GM12878 (cell line): ENCODE results near the gene ZNF248. TPM values are rescaled to one million over a fixed set of nuclear protein-coding genes. Genes with fewer than 3 reads are reported as not detected.

Experiments
- ATAC-seq: fragments of 200-7000 bp; cut with Tn5 transposase; 3 replicates; pipeline ENCODE4 v1.9.1; 2020; ENCODE audit warnings: mild to moderate bottlenecking, moderate library complexity
- BruUV-seq: library from RNA; stranded (reverse); fragments of 400-500 nt; replicated peaks from 2 replicates; lab custom pipeline; 2021; lab: Mats Ljungman, UMichigan
- CTCF ChIA-PET: fragments of 300-600 bp; sonication (Branson Sonifier 250); formaldehyde crosslinking; extraction: SDS; loops from one replicate; lab custom pipeline; 2021; ENCODE audit warnings: inconsistent platforms; lab: Yijun Ruan, JAX
- POLR2A ChIA-PET: fragments of 350-600 bp; formaldehyde crosslinking; extraction: SDS; loops from one replicate; lab custom pipeline; 2021; ENCODE audit warnings: inconsistent platforms; lab: Charles Lee
- RAD21 ChIA-PET: fragments of 300-600 bp; sonication (Branson Sonifier 250); formaldehyde crosslinking; loops from one replicate; lab custom pipeline; 2023; ENCODE audit warnings: antibody characterized with exemption; ENCODE audit not compliant: unreplicated experiment; lab: Charles Lee
- SMC1A ChIA-PET: fragments of 300-600 bp; sonication (Branson Sonifier 250); formaldehyde crosslinking; loops from one replicate; lab custom pipeline; 2023; ENCODE audit not compliant: unreplicated experiment, uncharacterized antibody; lab: Charles Lee
- DNase-seq: peaks from one replicate; pipeline ENCODE4 v3.0.0-alpha.2; 2011; ENCODE audit warnings: low read depth, low spot score
- FAIRE-seq: peaks from 3 replicates; lab custom pipeline; 2011; peaks lifted over from hg19 to GRCh38; lab: Jason Lieb, UNC
- H2AFZ ChIP-seq: 2 replicates; pipeline ENCODE4 v1.6.0; 2011; ENCODE audit warnings: low read depth, low read length, control low read depth; ENCODE audit not compliant: control insufficient read depth
- H3K27ac ChIP-seq: 2 replicates; pipeline ENCODE4 v1.5.1; 2011; ENCODE audit warnings: control low read depth; ENCODE audit not compliant: control insufficient read depth, insufficient read depth
- H3K27me3 ChIP-seq, 2 experiments: replicated peaks in 1 of 2; 2 replicates each; pipeline versions ENCODE4 v1.6.0 to v1.6.1; 2011; ENCODE audit warnings: low read length in 1 of 2; ENCODE audit not compliant: control insufficient read depth in 2 of 2, insufficient read depth in 2 of 2
- H3K36me3 ChIP-seq, 2 experiments: 2 replicates each; pipeline ENCODE4 v1.5.1; 2011; ENCODE audit warnings: low read length in 1 of 2; ENCODE audit not compliant: control insufficient read depth in 2 of 2, insufficient read depth in 2 of 2
- H3K4me1 ChIP-seq: 2 replicates; pipeline ENCODE4 v1.6.1; 2011; ENCODE audit warnings: mild to moderate bottlenecking, low read length, moderate library complexity, mixed read lengths; ENCODE audit not compliant: control insufficient read depth, insufficient read depth
- H3K4me2 ChIP-seq: 2 replicates; pipeline ENCODE4 v1.6.0; 2011; ENCODE audit warnings: control low read depth; ENCODE audit not compliant: control insufficient read depth, insufficient read depth
- H3K4me3 ChIP-seq: fragments of 200-600 bp; sonication (generic); 2 replicates; pipeline ENCODE4 v1.5.1; 2016
- H3K79me2 ChIP-seq: 2 replicates; pipeline ENCODE4 v1.6.0; 2011; ENCODE audit warnings: low read length; ENCODE audit not compliant: control insufficient read depth, insufficient read depth
- H3K9ac ChIP-seq: 2 replicates; pipeline ENCODE4 v1.8.0; 2011; ENCODE audit warnings: low read length, control low read depth, mixed read lengths; ENCODE audit not compliant: control insufficient read depth, insufficient read depth
- H3K9me3 ChIP-seq: replicated peaks from 3 replicates; pipeline ENCODE4 v1.5.1; 2011; ENCODE audit warnings: mild to moderate bottlenecking, low read length; ENCODE audit not compliant: control insufficient read depth, insufficient read depth
- H4K20me1 ChIP-seq: 2 replicates; pipeline ENCODE4 v1.6.0; 2011; ENCODE audit not compliant: control insufficient read depth, insufficient read depth
- MEF2B ChIP-seq: fragments of 450-650 bp; IDR thresholded peaks from 2 replicates; pipeline ENCODE4 v1.6.1; 2018; ENCODE audit warnings: mild to moderate bottlenecking, moderate library complexity; ENCODE audit not compliant: partially characterized antibody, poor library complexity, severe bottlenecking
- POU2F2 ChIP-seq: IDR thresholded peaks from 3 replicates; pipeline ENCODE4 v1.6.1; 2011; ENCODE audit warnings: low read depth, mild to moderate bottlenecking, low read length, borderline replicate concordance
- TAF1 ChIP-seq: IDR thresholded peaks from 2 replicates; pipeline ENCODE4 v1.6.1; 2011; ENCODE audit warnings: mild to moderate bottlenecking, low read depth, low read length, borderline replicate concordance
- ZNF207 ChIP-seq: fragments of 450-650 bp; IDR thresholded peaks from 2 replicates; pipeline ENCODE4 v1.6.1; 2014; ENCODE audit warnings: antibody characterized with exemption, mild to moderate bottlenecking, borderline replicate concordance
- WGBS: methylation state at CpG from one replicate; pipeline ENCODE4 v1.1.6; 2016; ENCODE audit warnings: low lambda C conversion rate; ENCODE audit not compliant: insufficient replicate concordance, insufficient coverage; ENCODE audit errors: missing lambda C conversion rate; 5-methylcytosine and 5-hydroxymethylcytosine counted together
- in situ Hi-C: fragments of 300-500 bp; cut with MboI; formaldehyde crosslinking; loops from 9 replicates; pipeline ENCODE4 v1.14.3; 2018; ENCODE audit warnings: mixed read lengths
- intact Hi-C: fragments of 100-400 bp; cut with micrococcal nuclease; formaldehyde crosslinking; loops from one replicate; pipeline ENCODE4 v1.14.2; 2022; ENCODE audit not compliant: unreplicated experiment
- polyA plus RNA-seq, 11 experiments: library from polyadenylated mRNA; depleted of rRNA in 4 of 11; unstranded in 6 of 11; stranded (reverse) in 5 of 11; fragments of >200 nt; fragmentation: Nextera tagmentation in 4 of 11; fragmentation: Illumina TruSeq in 1 of 11; extraction: Ambion mirVana in 4 of 11; extraction: Trizol in 1 of 11; gene quantifications; 1 replicate in 1 of 11; 2 replicates in 10 of 11; pipeline versions ENCODE4 v1.2.1 to v1.2.3, GENCODE V29; 2011 to 2016; ENCODE audit warnings: inconsistent platforms in 2 of 11, missing spikeins in 2 of 11, low read depth in 1 of 11
- total RNA-seq, 4 experiments: library from RNA; depleted of rRNA in 3 of 4; stranded (reverse); fragments of >200 nt in 3 of 4; fragmentation: Illumina TruSeq in 1 of 4; extraction: Trizol in 1 of 4; gene quantifications; 2 replicates each; pipeline versions ENCODE4 v1.2.1 to v1.2.3, GENCODE V29; 2013 to 2021
- TF ChIP-seq, protein P1 (sequence below), 3 experiments: IDR thresholded peaks in 2 of 3; conservative IDR thresholded peaks in 1 of 3; 2 replicates each; pipeline ENCODE4 v1.5.1; 2011; ENCODE audit warnings: low read depth in 3 of 3, low read length in 3 of 3, mild to moderate bottlenecking in 3 of 3, control low read depth in 2 of 3, moderate library complexity in 2 of 3, inconsistent platforms in 1 of 3, mixed read lengths in 1 of 3; ENCODE audit not compliant: control insufficient read depth in 2 of 3, insufficient read depth in 1 of 3; ENCODE audit errors: extremely low read depth in 1 of 3

The ZNF248 gene
- total and polyA plus RNA-seq, 10 of the 15 experiments (the other 5 are each of a cell fraction or from before 2014, with no cell fraction given), result 2.0 to 16.3 (median 8.9) TPM

DNA sequence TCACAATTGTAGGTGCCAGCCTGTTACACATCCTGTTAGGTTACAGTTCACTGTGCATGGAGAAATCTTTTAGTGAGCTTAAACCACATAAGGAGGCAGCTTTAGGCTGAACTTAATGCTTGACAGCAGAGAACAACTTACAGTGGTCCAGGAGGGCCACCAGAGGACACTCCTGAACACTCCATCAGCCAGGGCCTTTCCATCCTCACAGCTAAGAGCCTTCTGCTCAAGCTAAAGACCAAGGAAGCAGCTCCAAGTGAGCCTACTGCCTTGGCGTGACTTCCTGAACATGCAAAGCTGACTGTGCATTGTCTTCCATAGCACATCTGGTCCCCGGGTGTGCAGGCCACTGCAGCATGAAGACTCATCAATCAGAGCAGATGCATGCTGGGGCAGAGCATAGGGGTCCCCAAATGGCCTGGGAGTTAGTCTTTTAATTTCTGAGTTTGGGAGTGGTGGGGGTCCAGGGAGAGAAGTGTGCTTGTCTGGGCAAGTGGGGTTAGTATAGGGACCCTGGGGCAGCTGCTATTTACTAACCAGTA lies 105.0 kb downstream of the ZNF248 start:
- intact Hi-C loops, result loop anchor here (10.0 kb wide), 1 partner anchor 858 kb away; no protein-coding TSS in a partner anchor
- SMC1A ChIA-PET, result interaction anchor here (1.2 kb wide), 1 partner anchor 9 kb away, joined by 4 read pairs; no protein-coding TSS in a partner anchor
- Histone ChIP-seq H3K4me2 (no peak overlapping the region), H3K79me2 (no peaks in the 10 kb centered on the region), H3K9me3 (no peaks in the 10 kb centered on the region), H3K4me3 (no peak overlapping the region), H3K9ac (no peak overlapping the region), H4K20me1 (no peaks in the 10 kb centered on the region), H2AFZ (no peak overlapping the region), H3K27ac (no peak overlapping the region), H3K4me1 (no peaks in the 10 kb centered on the region), H3K36me3 (no peaks in the 10 kb centered on the region)
- CTCF ChIA-PET, result interaction anchor here (0.6 to 1.6 kb wide), 3 partner anchors 227 to 880 kb away, joined by 3 to 4 read pairs (median 3); no protein-coding TSS in a partner anchor
- no TSS peak for BruUV-seq
- in situ Hi-C loops, result no loop called here
- 0% methylated on average over 2 of the region's 2 CpGs for WGBS
- POLR2A ChIA-PET, result no interaction called here
- no peak for FAIRE-seq
- RAD21 ChIA-PET, result interaction anchor here (0.6 kb wide), 1 partner anchor 250 kb away, joined by 3 read pairs; no protein-coding TSS in a partner anchor
- ATAC-seq, result no peak
- DNase-seq, result no peak
- TF ChIP-seq TAF1, result no peak
- no peak for TF ChIP-seq POU2F2
- no peak for TF ChIP-seq ZNF207
- TF ChIP-seq MEF2B, result no peak
- TF ChIP-seq, protein P1, sequence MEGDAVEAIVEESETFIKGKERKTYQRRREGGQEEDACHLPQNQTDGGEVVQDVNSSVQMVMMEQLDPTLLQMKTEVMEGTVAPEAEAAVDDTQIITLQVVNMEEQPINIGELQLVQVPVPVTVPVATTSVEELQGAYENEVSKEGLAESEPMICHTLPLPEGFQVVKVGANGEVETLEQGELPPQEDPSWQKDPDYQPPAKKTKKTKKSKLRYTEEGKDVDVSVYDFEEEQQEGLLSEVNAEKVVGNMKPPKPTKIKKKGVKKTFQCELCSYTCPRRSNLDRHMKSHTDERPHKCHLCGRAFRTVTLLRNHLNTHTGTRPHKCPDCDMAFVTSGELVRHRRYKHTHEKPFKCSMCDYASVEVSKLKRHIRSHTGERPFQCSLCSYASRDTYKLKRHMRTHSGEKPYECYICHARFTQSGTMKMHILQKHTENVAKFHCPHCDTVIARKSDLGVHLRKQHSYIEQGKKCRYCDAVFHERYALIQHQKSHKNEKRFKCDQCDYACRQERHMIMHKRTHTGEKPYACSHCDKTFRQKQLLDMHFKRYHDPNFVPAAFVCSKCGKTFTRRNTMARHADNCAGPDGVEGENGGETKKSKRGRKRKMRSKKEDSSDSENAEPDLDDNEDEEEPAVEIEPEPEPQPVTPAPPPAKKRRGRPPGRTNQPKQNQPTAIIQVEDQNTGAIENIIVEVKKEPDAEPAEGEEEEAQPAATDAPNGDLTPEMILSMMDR (IDR thresholded peaks at IDR 0.05 in 2 of 3, conservative IDR thresholded peaks at IDR 0.05 in 1 of 3; ENCODE audit: control insufficient read depth in 2 of 3, extremely low read depth in 1 of 3, insufficient read depth in 1 of 3, low read depth in 3 of 3, low read length in 3 of 3), result peak in 1 of 3 experiments; percentile 4; a peak in 1 of 6 replicates
- TF ChIP-seq, all 136 proteins: peak for 1
- H3K27me3 ChIP-seq, result no peaks in the 10 kb centered on the region
